Breast epithelium (tissue), 3 donors: ENCODE measurements around the gene PLAU.

ENCODE experiments used
- CTCF ChIP-seq, 3 donors: fragments of 450-650 bp; IDR thresholded peaks; one replicate each; pipeline ENCODE4 v1.5.1; 2016 to 2017; ENCODE audit warnings: antibody characterized with exemption in 3 of 3, mild to moderate bottlenecking in 3 of 3, moderate library complexity in 3 of 3
- POLR2A ChIP-seq: fragments of 450-650 bp; IDR thresholded peaks from one replicate; pipeline ENCODE4 v1.6.1; 2016; ENCODE audit warnings: antibody characterized with exemption, mild to moderate bottlenecking, moderate library complexity
- POLR2AphosphoS5 ChIP-seq, 3 donors: sonication (generic); formaldehyde crosslinking; IDR thresholded peaks; one replicate each; pipeline ENCODE4 v1.6.1; 2017; ENCODE audit warnings: antibody characterized with exemption in 3 of 3

- no peak for TF ChIP-seq CTCF (IDR thresholded peaks at IDR 0.05)
- TF ChIP-seq POLR2A: no peak
- no peak for TF ChIP-seq POLR2AphosphoS5 (IDR thresholded peaks at IDR 0.05)
These were observed at the start of gene PLAU for GRCh38 chr10:73910764-73911552.
